NCI-H226 (cell line): ENCODE measurements around the gene LBH.
A peak's percentile ranks its signal among the peaks of the same experiment; 100 is the strongest.

Experiments
- DNase-seq: peaks from one replicate; pipeline ENCODE4 v3.0.0-alpha.2; 2015

Gene LBH

GRCh38 chr2:30231212-30231995 is at the start of gene LBH:
Gene LBH (plus strand): TSS chr2:30231534. CDS start chr2:30231739, 205 bp downstream.
- DNase-seq = peak; percentile 41

- no peak for DNase-seq
Measured at GRCh38 chr2:30184035-30184434, 47.3 kb upstream of the LBH start.

DNA sequence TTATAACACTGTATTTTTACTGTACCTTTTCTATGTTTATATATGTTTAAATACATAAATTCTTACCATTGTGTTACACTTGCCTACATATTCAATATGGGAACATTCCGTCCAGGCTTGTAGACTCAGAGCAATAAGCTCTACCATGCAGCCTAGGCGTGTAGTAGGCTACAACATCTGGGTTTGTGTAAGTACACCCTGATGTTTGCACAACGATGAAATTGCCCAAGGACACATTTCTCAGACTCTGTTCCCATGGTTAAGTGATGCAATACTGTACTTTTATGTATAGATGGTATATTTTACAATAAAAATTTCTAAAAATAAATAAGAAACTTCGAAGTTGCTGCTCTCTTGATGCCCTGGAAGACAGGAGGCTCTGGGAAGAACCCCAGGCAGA is 46.2 kb upstream of the LBH start:
- no peak for DNase-seq

GRCh38 chr2:30188292-30188691 is 43.0 kb upstream of the LBH start:
- DNase-seq = no peak

- DNase-seq = no peak
Measured at GRCh38 chr2:30190637-30191036, 40.7 kb upstream of the LBH start.

DNA sequence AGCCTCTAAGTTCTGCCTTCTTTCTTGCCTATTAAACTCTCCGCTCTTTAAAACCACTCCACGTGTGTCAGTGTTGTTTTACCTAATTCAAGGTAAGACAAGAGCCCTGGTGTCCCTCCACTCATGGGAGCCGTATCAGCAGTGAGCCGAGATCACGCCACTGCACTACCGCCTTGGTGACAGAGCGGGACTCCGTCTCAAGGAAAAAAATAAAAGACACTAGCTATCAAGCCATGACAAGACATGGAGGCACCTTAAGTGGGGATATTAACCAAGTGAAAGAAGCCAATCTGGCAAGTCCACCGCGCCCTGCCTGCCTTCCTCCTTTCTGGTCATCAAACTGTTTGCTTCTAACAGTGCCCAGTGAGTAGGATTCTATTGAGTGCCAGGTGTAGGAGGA is 40.2 kb upstream of the LBH start:
- DNase-seq = no peak

GRCh38 chr2:30191819-30192271 is 39.5 kb upstream of the LBH start:
- no peak for DNase-seq

- DNase-seq = no peak
Measured at GRCh38 chr2:30192314-30192713, 39.0 kb upstream of the LBH start.

GRCh38 chr2:30193104-30193681 is 38.1 kb upstream of the LBH start:
- no peak for DNase-seq

GRCh38 chr2:30194421-30194820 is 36.9 kb upstream of the LBH start:
- no peak for DNase-seq

DNA sequence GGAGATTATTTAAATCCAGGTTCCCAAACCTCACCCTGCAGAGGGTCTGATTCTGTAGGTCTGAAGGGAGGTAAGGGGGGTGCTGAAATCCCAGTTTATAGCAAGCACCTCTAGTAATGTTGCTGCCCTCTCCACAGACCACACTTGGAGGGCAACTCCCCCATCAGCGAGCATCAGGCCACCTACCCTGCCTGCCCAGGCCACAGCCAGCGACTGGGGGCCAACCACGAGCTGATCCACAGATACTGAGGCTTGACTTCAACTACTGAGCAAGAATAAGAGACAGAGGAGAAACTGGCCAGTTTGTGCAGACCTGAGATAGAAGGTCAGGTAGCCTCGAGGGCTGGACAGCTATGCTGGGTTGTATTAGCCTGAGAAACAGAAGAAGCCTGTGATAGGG is 36.3 kb upstream of the LBH start:
- DNase-seq = no peak

- DNase-seq = no peak
Measured at GRCh38 chr2:30197570-30198192, 33.7 kb upstream of the LBH start.

DNA sequence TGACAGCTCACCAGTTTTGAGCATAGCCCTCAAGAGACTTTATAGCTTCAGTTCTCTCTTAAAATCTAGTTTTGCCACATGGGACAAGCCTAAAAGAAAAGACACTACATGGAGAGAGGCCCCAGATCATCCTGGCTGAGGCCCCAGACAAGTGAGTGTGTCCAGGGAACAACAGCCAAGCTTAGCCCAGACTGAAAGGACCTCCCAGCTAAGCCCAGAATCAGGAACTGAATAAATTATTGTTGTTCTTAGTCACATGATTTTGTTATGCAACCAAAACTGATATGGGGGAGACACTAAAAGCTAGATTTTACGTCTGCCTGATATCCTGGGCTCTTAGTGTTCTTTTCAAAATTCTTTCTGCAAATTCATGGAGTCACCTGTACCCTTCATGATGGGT is 29.3 kb upstream of the LBH start:
- DNase-seq = no peak

DNA sequence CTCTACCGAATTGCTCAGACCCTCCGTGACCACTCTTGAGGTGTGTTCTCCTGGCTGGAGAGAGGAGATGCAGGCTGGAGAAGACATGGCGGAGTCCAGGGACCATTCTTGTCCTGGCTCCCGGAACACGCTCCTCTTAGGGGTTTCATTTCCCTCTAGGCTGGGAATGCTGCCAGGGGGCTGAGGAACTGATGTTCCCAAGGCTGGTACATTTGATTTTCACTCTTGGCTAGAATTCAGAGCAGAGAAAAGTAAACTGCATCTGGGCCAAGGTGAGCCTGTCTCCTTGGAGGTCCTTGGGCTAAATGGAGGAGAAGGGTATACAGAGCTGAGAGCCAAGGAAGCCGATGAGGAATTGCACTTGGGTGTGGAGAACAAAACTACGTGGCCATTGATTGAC is 28.2 kb upstream of the LBH start:
- DNase-seq = no peak

- DNase-seq = no peak
Measured at GRCh38 chr2:30204281-30204680, 27.1 kb upstream of the LBH start.

DNA sequence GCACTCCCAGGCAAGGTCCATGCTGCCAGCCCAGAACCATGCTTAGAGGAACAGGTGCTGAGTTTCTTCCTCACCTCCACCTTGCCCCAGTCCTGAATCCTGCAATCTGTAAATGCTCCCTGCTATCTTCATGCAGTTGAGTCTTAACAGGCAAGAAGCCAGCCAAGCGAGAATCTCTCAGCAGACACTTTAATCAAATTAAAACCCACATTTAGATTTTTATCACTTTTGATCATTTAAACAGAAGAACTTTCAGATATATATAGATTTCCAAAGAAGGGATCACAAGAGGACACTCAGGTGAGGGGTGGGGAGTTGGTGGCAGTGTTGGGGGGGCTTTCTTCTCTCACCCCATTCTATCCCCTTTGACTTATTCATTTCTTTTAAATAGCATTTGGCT is 25.9 kb upstream of the LBH start:
- no peak for DNase-seq

DNA sequence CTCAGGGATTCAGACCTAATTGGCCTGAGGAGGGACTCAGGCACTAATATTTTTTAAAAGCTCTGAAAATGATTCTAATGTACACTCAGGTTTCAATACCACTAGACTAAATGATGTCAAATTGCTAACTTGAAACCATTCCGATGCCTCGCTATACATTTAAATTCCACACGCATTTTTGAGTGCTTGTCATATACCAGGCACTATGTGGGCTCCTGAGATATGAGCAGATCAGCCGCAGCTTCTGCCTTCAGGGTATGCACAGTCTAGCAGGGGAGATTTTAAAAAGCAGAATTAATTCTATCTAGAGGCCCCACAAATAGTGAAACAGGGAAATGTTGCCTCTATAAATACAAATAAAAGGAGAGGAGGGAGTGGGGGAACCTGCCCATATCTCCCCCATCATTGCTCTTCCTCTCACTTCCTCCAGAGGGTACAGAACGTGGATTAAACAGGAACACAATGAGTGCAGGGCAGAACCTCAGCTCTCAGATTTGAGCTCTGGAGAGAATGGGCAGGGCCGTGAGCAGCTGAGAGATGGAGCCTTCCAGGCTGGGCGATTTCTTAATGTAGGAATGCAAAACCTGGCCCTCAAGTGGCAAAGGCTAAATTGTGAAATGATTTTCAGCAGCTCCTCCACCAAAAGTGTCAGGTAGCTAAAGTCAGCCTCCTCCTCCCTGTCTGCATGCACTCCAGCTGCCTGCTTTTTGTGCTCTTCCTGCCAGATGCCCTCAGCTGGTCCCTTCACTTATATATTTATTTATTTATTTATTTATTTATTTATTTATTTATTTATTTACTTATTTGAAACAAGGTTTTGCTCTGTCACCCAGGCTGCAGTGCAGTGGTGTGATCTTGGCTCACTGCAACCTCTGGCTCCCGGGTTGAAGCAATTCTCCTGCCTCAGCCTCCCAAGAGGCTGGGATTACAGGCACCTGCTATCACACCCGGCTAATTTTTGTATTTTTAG is 24.6 kb upstream of the LBH start:
- no peak for DNase-seq

DNA sequence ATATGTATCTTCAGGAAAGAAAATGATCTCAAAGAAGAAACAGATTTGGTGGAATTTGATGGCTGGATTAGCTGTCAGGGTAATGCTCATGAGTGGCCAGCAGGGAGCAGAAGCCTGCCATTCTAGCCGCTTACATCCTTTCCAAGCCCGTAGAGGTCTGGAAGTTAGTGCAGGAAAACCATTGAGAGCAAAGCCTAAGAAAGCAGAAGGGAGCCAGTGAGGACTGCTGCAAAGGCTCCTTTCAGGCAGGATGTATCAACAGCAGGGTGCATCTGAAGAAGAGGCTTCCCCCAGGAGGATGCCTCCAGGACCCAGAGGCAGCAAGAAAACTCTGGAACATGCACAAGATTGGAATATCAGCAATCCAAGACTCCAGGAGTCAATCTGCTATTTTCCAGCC is 22.9 kb upstream of the LBH start:
- peak; percentile 48 for DNase-seq

DNA sequence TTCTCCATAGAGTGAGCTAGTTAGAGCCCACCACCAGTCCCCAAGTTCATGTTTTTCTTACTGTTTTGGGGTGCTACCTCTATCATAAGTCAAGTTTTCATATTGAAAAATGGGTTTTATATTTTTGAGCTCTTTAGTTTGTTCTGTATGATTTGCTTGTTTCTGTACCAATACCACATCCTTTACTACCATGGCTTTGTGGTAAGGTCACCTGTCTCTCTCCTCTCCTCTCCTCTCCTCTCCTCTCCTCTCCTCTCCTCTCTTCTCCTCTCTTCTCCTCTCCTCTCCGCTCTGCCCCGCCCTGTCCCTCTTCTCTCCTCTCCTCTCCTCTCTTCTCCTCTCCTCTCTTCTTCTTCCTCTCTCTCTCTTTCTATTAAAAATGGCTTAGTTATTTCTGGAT is 22.1 kb upstream of the LBH start:
- DNase-seq = no peak

- DNase-seq = no peak
Measured at GRCh38 chr2:30213326-30213725, 18.0 kb upstream of the LBH start.

GRCh38 chr2:30213907-30214463 is 17.3 kb upstream of the LBH start:
- DNase-seq = no peak

- DNase-seq = peak; percentile 13
Measured at GRCh38 chr2:30216157-30216556, 15.2 kb upstream of the LBH start.
